K562 (cell line): ENCODE data around the gene MEGF11. TPM values are rescaled to one million over a fixed set of nuclear protein-coding genes. Genes with fewer than 3 reads are reported as not detected.

Source experiments
- ATAC-seq: fragments of 200-7000 bp; cut with Tn5 transposase; 3 replicates; pipeline ENCODE4 v1.9.1; 2020; ENCODE audit warnings: moderate library complexity
- BruUV-seq: library from RNA; stranded (reverse); fragments of 400-500 nt; replicated peaks from 2 replicates; lab custom pipeline; 2021; lab: Mats Ljungman, UMichigan
- CTCF ChIA-PET: fragments of 300-600 bp; formaldehyde crosslinking; extraction: SDS; loops from one replicate; lab custom pipeline; 2021; ENCODE audit warnings: low intra/inter-chr PET ratio; lab: Yijun Ruan, JAX
- POLR2A ChIA-PET: fragments of 300-600, 350-650 bp; sonication (Branson Sonifier 250); formaldehyde crosslinking; extraction: SDS; loops from one replicate; lab custom pipeline; 2021; ENCODE audit warnings: antibody characterized with exemption, inconsistent platforms; lab: Yijun Ruan, JAX
- DNase-seq, 4 experiments: peaks; one replicate each; pipeline versions ENCODE4 v3.0.0 to v3.0.0-alpha.2; 2011 to 2018; ENCODE audit warnings: low spot score in 3 of 4, mixed read lengths in 3 of 4; ENCODE audit errors: extremely low read depth in 1 of 4
- FAIRE-seq: peaks from 2 replicates; lab custom pipeline; 2011; peaks lifted over from hg19 to GRCh38; lab: Jason Lieb, UNC
- H2AFZ ChIP-seq: 2 replicates; pipeline ENCODE4 v1.6.0; 2011; ENCODE audit warnings: low read depth, low read length, control low read depth, inconsistent platforms
- H3K27ac ChIP-seq: fragments of 200-600 bp; 3 replicates; pipeline ENCODE4 v1.8.0; 2011; ENCODE audit warnings: low read depth, mild to moderate bottlenecking, control low read depth, inconsistent platforms, low read length, moderate library complexity, mixed read lengths; ENCODE audit errors: extremely low read depth
- H3K27me3 ChIP-seq, 2 experiments: fragments of 300-600 bp in 1 of 2; 2 replicates in 1 of 2; 3 replicates in 1 of 2; pipeline versions ENCODE4 v1.6.0 to v1.8.0; 2011; ENCODE audit warnings: inconsistent platforms in 2 of 2, low read length in 2 of 2, mild to moderate bottlenecking in 1 of 2, mixed read lengths in 1 of 2, moderate library complexity in 1 of 2; ENCODE audit not compliant: control insufficient read depth in 2 of 2, insufficient read depth in 2 of 2
- H3K36me3 ChIP-seq: fragments of 300-600 bp; 3 replicates; pipeline ENCODE4 v1.8.0; 2011; ENCODE audit warnings: mild to moderate bottlenecking, low read length, inconsistent platforms; ENCODE audit not compliant: control insufficient read depth, insufficient read depth
- H3K4me1 ChIP-seq, 2 experiments: fragments of 200-600 bp in 1 of 2; replicated peaks in 1 of 2; 2 replicates in 1 of 2; 3 replicates in 1 of 2; pipeline versions ENCODE4 v1.5.1 to v1.8.0; 2011; ENCODE audit warnings: inconsistent platforms in 2 of 2, low read length in 2 of 2, mild to moderate bottlenecking in 1 of 2, mixed read lengths in 1 of 2, moderate library complexity in 1 of 2; ENCODE audit not compliant: control insufficient read depth in 2 of 2, insufficient read depth in 2 of 2
- H3K4me2 ChIP-seq: 2 replicates; pipeline ENCODE4 v1.6.1; 2011; ENCODE audit warnings: low read length, control low read depth, inconsistent platforms, mixed read lengths; ENCODE audit not compliant: insufficient read depth
- H3K4me3 ChIP-seq: fragments of 200-600 bp; sonication (generic), shearing (Covaris generic); 2 replicates; pipeline ENCODE4 v1.5.1; 2016; ENCODE audit warnings: control low read depth, inconsistent platforms
- H3K79me2 ChIP-seq: fragments of 200-600 bp; 3 replicates; pipeline ENCODE4 v1.8.0; 2011; ENCODE audit warnings: low read length, inconsistent platforms; ENCODE audit not compliant: control insufficient read depth, insufficient read depth
- H3K9ac ChIP-seq, 2 experiments: 2 replicates each; pipeline versions ENCODE4 v1.6.0 to v1.6.1; 2011; ENCODE audit warnings: low read depth in 2 of 2, low read length in 2 of 2, control low read depth in 1 of 2, inconsistent platforms in 1 of 2, mild to moderate bottlenecking in 1 of 2, mixed read lengths in 1 of 2; ENCODE audit not compliant: insufficient read depth in 1 of 2
- H3K9me1 ChIP-seq: one replicate; pipeline ENCODE4 v1.6.0; 2011; ENCODE audit warnings: inconsistent platforms, mild to moderate bottlenecking, low read length, moderate library complexity; ENCODE audit not compliant: control insufficient read depth, insufficient read depth
- H3K9me3 ChIP-seq: replicated peaks from 2 replicates; pipeline ENCODE4 v1.5.1; 2011; ENCODE audit warnings: low read depth, low read length, inconsistent platforms; ENCODE audit not compliant: control insufficient read depth, insufficient read depth
- H4K20me1 ChIP-seq: replicated peaks from 2 replicates; pipeline ENCODE4 v1.6.1; 2011; ENCODE audit warnings: low read length, inconsistent platforms, mixed read lengths; ENCODE audit not compliant: control insufficient read depth, insufficient read depth
- CSDE1 ChIP-seq, 2 experiments: fragments of 450-650 bp; IDR thresholded peaks; 2 replicates each; pipeline ENCODE4 v1.6.1; 2016; ENCODE audit warnings: mild to moderate bottlenecking in 1 of 2
- CTBP1 ChIP-seq: fragments of 450-650 bp; IDR thresholded peaks from 2 replicates; pipeline ENCODE4 v1.6.1; 2016; ENCODE audit warnings: borderline replicate concordance
- CXXC5 ChIP-seq: fragments of 250-450 bp; sonication (Bioruptor Pico); IDR thresholded peaks from 2 replicates; pipeline ENCODE4 v1.8.0; 2022; ENCODE audit warnings: inconsistent platforms, mild to moderate bottlenecking, moderate library complexity
- HMGN3 ChIP-seq: IDR thresholded peaks from 2 replicates; pipeline ENCODE4 v1.6.1; 2011; ENCODE audit warnings: borderline replicate concordance, low read depth, mild to moderate bottlenecking, mixed read lengths, low read length; ENCODE audit not compliant: insufficient read length; ENCODE audit errors: extremely low read depth
- HNRNPK ChIP-seq: fragments of 200-400 bp; formaldehyde crosslinking; IDR thresholded peaks from one replicate; pipeline ENCODE4 v1.6.1; 2018; ENCODE audit warnings: mild to moderate bottlenecking, low read depth, low read length; ENCODE audit not compliant: poor library complexity, severe bottlenecking
- MNT ChIP-seq, 2 experiments: fragments of 450-650 bp; conservative IDR thresholded peaks; 2 replicates each; pipeline ENCODE4 v1.6.1; 2017; ENCODE audit warnings: mild to moderate bottlenecking in 2 of 2, moderate library complexity in 2 of 2
- NBN ChIP-seq: fragments of 450-650 bp; IDR thresholded peaks from 2 replicates; pipeline ENCODE4 v1.6.1; 2016; ENCODE audit warnings: low read depth, mild to moderate bottlenecking
- NCOA1 ChIP-seq: fragments of 450-650 bp; IDR thresholded peaks from 2 replicates; pipeline ENCODE4 v1.6.1; 2016; ENCODE audit warnings: low read depth
- NELFE ChIP-seq: IDR thresholded peaks from 2 replicates; pipeline ENCODE4 v1.6.1; 2011; ENCODE audit warnings: mild to moderate bottlenecking; ENCODE audit not compliant: insufficient read depth, insufficient read length
- NUFIP1 ChIP-seq: fragments of 450-650 bp; IDR thresholded peaks from 2 replicates; pipeline ENCODE4 v1.6.1; 2018; ENCODE audit not compliant: partially characterized antibody
- SAP30 ChIP-seq: fragments of 200-600 bp; sonication (generic); IDR thresholded peaks from 2 replicates; pipeline ENCODE4 v1.6.1; 2012; ENCODE audit warnings: borderline replicate concordance, low read depth, mild to moderate bottlenecking, moderate library complexity, low read length, control low read depth, inconsistent platforms; ENCODE audit not compliant: insufficient read depth, poor library complexity, severe bottlenecking
- SMAD4 ChIP-seq: fragments of 250-450 bp; sonication (Bioruptor Pico); conservative IDR thresholded peaks from 2 replicates; pipeline ENCODE4 v1.8.0; 2021; ENCODE audit warnings: inconsistent platforms, mild to moderate bottlenecking, moderate library complexity
- THRB ChIP-seq: fragments of 450-650 bp; formaldehyde crosslinking; conservative IDR thresholded peaks from 2 replicates; pipeline ENCODE4 v1.4.0; 2022; ENCODE audit warnings: mild to moderate bottlenecking, missing genetic modification characterization
- WHSC1 ChIP-seq: IDR thresholded peaks from one replicate; pipeline ENCODE4 v1.6.1; 2012; ENCODE audit warnings: low read length, control low read depth, inconsistent platforms
- XRCC3 ChIP-seq: fragments of 450-650 bp; IDR thresholded peaks from 2 replicates; pipeline ENCODE4 v1.6.1; 2017; ENCODE audit warnings: mild to moderate bottlenecking, moderate library complexity
- ZNF436 ChIP-seq: fragments of 250-450, 450-650 bp; sonication (Bioruptor Pico); formaldehyde crosslinking; IDR thresholded peaks from 2 replicates; pipeline ENCODE4 v1.7.0; 2020; ENCODE audit warnings: mild to moderate bottlenecking
- ZNF695 ChIP-seq: fragments of 450-650 bp; formaldehyde crosslinking; IDR thresholded peaks from 2 replicates; pipeline ENCODE4 v1.4.0; 2020; ENCODE audit warnings: mild to moderate bottlenecking, moderate library complexity
- ZNF766 ChIP-seq: fragments of 200-800 bp; sonication (Bioruptor generic); conservative IDR thresholded peaks from 2 replicates; pipeline ENCODE4 v1.6.1; 2016; ENCODE audit warnings: missing genetic modification characterization, missing compliant biosample characterization
- ZNF79 ChIP-seq: fragments of 250-450 bp; sonication (Bioruptor Pico); IDR thresholded peaks from 2 replicates; pipeline ENCODE4 v1.4.0; 2020; ENCODE audit warnings: low read depth, mild to moderate bottlenecking, moderate library complexity
- WGBS: fragments of 100-300 bp; shearing (Covaris generic); methylation state at CpG from one replicate; pipeline ENCODE4 v1.1.6; 2016; ENCODE audit warnings: low coverage, mixed read lengths; ENCODE audit not compliant: insufficient coverage; ENCODE audit errors: missing lambda C conversion rate; 5-methylcytosine and 5-hydroxymethylcytosine counted together
- in situ Hi-C: fragments of 300-500 bp; cut with MboI; formaldehyde crosslinking; loops from 4 replicates; pipeline ENCODE4 v1.15.0; 2018; ENCODE audit warnings: inconsistent platforms, mixed read lengths
- intact Hi-C: fragments of 100-400 bp; cut with micrococcal nuclease; formaldehyde crosslinking; loops from 2 replicates; pipeline ENCODE4 v1.14.2; 2022
- polyA plus RNA-seq, 8 experiments: library from polyadenylated mRNA; depleted of rRNA in 4 of 8; stranded (reverse) in 5 of 8; unstranded in 3 of 8; fragments of >200 nt; fragmentation: Nextera tagmentation in 2 of 8; fragmentation: Illumina TruSeq in 1 of 8; extraction: Ambion mirVana in 2 of 8; extraction: Trizol in 1 of 8; gene quantifications; 2 replicates each; pipeline versions ENCODE4 v1.2.1 to v1.2.3, GENCODE V29; 2011 to 2014; ENCODE audit warnings: inconsistent platforms in 1 of 8, missing spikeins in 1 of 8
- total RNA-seq, 7 experiments: library from RNA; depleted of rRNA in 6 of 7; stranded (reverse); fragments of >200 nt in 6 of 7; fragmentation: Illumina TruSeq in 2 of 7; extraction: Trizol in 2 of 7; gene quantifications; 2 replicates each; pipeline versions ENCODE4 v1.2.1 to v1.2.3, GENCODE V29; 2011 to 2021; ENCODE audit warnings: low replicate concordance in 1 of 7

The MEGF11 gene
- total and polyA plus RNA-seq, 9 of the 15 experiments (the other 6 are each of a cell fraction or from before 2014, with no cell fraction given), result 0.06 to 0.23 (median 0.20) TPM; not detected in 6

GRCh38 chr15:66278671-66279070 is 25.1 kb upstream of the MEGF11 start (continued):
- no peak for TF ChIP-seq THRB (CRISPR knock-in tag)
- no peak for TF ChIP-seq CTBP1
- no peak for TF ChIP-seq NUFIP1
- no peak for TF ChIP-seq HNRNPK
- TF ChIP-seq, all 486 proteins: peak for 0

GRCh38 chr15:66278056-66278455 is 24.5 kb upstream of the MEGF11 start:
- in situ Hi-C loops (no loop called here), intact Hi-C loops (no loop called here)
- no peak overlapping the region for H3K4me3 ChIP-seq
- H2AFZ ChIP-seq, result no peak overlapping the region
- peaks cover 40 to 54% of the 10 kb centered on the region in 2 experiments for H3K27me3 ChIP-seq
- no peak overlapping the region for H3K9ac ChIP-seq
- no peaks in the 10 kb centered on the region for H3K9me1 ChIP-seq
- H3K4me2 ChIP-seq, result no peak overlapping the region
- H3K9me3 ChIP-seq, result no peaks in the 10 kb centered on the region
- H3K79me2 ChIP-seq, result no peaks in the 10 kb centered on the region
- CTCF ChIA-PET, result no interaction called here
- no peaks in the 10 kb centered on the region for H3K36me3 ChIP-seq
- no peak for ATAC-seq
- no peaks in the 10 kb centered on the region for H3K4me1 ChIP-seq
- FAIRE-seq, result no peak
- no peak for DNase-seq
- 6% methylated on average over 6 of the region's 6 CpGs for WGBS
- no TSS peak for BruUV-seq
- peaks cover 3% of the 10 kb centered on the region; the same call in 1 of the 2 replicates for H4K20me1 ChIP-seq
- H3K27ac ChIP-seq, result no peak overlapping the region
- POLR2A ChIA-PET, result interaction anchor here (0.5 kb wide), 1 partner anchor 31 kb away, joined by 3 read pairs; no protein-coding TSS in a partner anchor
- no peak for TF ChIP-seq CSDE1 (IDR thresholded peaks at IDR 0.05)
- TF ChIP-seq WHSC1, result no peak
- no peak for TF ChIP-seq ZNF695 (CRISPR knock-in tag)
- TF ChIP-seq NCOA1, result no peak
- no peak for TF ChIP-seq NBN
- TF ChIP-seq MNT (conservative IDR thresholded peaks at IDR 0.05), result no peak
- TF ChIP-seq XRCC3, result no peak
- no peak for TF ChIP-seq ZNF766 (CRISPR knock-in tag)
- no peak for TF ChIP-seq SMAD4 (CRISPR knock-in tag)
- no peak for TF ChIP-seq HMGN3
- TF ChIP-seq NELFE, result no peak
- no peak for TF ChIP-seq CXXC5
- no peak for TF ChIP-seq ZNF436 (CRISPR knock-in tag)
- no peak for TF ChIP-seq SAP30
- no peak for TF ChIP-seq ZNF79 (CRISPR knock-in tag)
